ENCODE results near the gene CIAO1. TPM values are rescaled to one million over a fixed set of nuclear protein-coding genes. Genes with fewer than 3 reads are reported as not detected.

The CIAO1 gene
- total and polyA plus RNA-seq, 4 donors = 43.0 to 80.4 (median 47.0) TPM

GRCh38 chr2:96262306-96262705, 3.7 kb upstream of the CIAO1 start:
- peak overlapping the region; percentile 53 to 87 for H3K27ac ChIP-seq (ENCODE audit: low read depth in 1 of 2, low read length in 2 of 2)
- WGBS = 92% methylated on average over 2 of the region's 2 CpGs

More at GRCh38 chr2:96262306-96262705, 3.7 kb upstream of the CIAO1 start:
- peaks cover 23 to 74% (median 60%) of the 10 kb centered on the region in 4 donors for H3K4me1 ChIP-seq (ENCODE audit: control insufficient read depth in 4 of 4, insufficient read depth in 4 of 4, low read length in 3 of 4)
- DNase-seq (ENCODE audit: low spot score) = no peak
- TF ChIP-seq SP1 (IDR thresholded peaks at IDR 0.05) = no peak
- TF ChIP-seq EGR1 (IDR thresholded peaks at IDR 0.05; ENCODE audit: low read depth in 2 of 2) = no peak
- TF ChIP-seq, protein P1, sequence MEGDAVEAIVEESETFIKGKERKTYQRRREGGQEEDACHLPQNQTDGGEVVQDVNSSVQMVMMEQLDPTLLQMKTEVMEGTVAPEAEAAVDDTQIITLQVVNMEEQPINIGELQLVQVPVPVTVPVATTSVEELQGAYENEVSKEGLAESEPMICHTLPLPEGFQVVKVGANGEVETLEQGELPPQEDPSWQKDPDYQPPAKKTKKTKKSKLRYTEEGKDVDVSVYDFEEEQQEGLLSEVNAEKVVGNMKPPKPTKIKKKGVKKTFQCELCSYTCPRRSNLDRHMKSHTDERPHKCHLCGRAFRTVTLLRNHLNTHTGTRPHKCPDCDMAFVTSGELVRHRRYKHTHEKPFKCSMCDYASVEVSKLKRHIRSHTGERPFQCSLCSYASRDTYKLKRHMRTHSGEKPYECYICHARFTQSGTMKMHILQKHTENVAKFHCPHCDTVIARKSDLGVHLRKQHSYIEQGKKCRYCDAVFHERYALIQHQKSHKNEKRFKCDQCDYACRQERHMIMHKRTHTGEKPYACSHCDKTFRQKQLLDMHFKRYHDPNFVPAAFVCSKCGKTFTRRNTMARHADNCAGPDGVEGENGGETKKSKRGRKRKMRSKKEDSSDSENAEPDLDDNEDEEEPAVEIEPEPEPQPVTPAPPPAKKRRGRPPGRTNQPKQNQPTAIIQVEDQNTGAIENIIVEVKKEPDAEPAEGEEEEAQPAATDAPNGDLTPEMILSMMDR (IDR thresholded peaks at IDR 0.05; ENCODE audit: low read depth, low read length, missing input control) = no peak
- no peak for TF ChIP-seq FOXA2 (IDR thresholded peaks at IDR 0.05)
- no peak for TF ChIP-seq RAD21 (IDR thresholded peaks at IDR 0.05)
- no peak for TF ChIP-seq YY1 (IDR thresholded peaks at IDR 0.05)
- TF ChIP-seq JUND (IDR thresholded peaks at IDR 0.05) = no peak
- TF ChIP-seq GABPA (IDR thresholded peaks at IDR 0.05 in 1 of 2, conservative IDR thresholded peaks at IDR 0.05 in 1 of 2) = no peak
- TF ChIP-seq FOXA1 (IDR thresholded peaks at IDR 0.05) = no peak
- TF ChIP-seq, protein P2, sequence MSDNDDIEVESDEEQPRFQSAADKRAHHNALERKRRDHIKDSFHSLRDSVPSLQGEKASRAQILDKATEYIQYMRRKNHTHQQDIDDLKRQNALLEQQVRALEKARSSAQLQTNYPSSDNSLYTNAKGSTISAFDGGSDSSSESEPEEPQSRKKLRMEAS (IDR thresholded peaks at IDR 0.05) = no peak
- no peak for TF ChIP-seq REST (IDR thresholded peaks at IDR 0.05)
- TF ChIP-seq TAF1 (conservative IDR thresholded peaks at IDR 0.05) = no peak
- no peak for TF ChIP-seq HNF4A (conservative IDR thresholded peaks at IDR 0.05)
- TF ChIP-seq, protein P3, sequence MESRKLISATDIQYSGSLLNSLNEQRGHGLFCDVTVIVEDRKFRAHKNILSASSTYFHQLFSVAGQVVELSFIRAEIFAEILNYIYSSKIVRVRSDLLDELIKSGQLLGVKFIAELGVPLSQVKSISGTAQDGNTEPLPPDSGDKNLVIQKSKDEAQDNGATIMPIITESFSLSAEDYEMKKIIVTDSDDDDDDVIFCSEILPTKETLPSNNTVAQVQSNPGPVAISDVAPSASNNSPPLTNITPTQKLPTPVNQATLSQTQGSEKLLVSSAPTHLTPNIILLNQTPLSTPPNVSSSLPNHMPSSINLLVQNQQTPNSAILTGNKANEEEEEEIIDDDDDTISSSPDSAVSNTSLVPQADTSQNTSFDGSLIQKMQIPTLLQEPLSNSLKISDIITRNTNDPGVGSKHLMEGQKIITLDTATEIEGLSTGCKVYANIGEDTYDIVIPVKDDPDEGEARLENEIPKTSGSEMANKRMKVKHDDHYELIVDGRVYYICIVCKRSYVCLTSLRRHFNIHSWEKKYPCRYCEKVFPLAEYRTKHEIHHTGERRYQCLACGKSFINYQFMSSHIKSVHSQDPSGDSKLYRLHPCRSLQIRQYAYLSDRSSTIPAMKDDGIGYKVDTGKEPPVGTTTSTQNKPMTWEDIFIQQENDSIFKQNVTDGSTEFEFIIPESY (IDR thresholded peaks at IDR 0.05) = no peak
- TF ChIP-seq, protein P4, sequence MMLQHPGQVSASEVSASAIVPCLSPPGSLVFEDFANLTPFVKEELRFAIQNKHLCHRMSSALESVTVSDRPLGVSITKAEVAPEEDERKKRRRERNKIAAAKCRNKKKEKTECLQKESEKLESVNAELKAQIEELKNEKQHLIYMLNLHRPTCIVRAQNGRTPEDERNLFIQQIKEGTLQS (IDR thresholded peaks at IDR 0.05) = no peak
- TF ChIP-seq RXRA (IDR thresholded peaks at IDR 0.05) = no peak
- no peak for TF ChIP-seq NR2F2 (IDR thresholded peaks at IDR 0.05)
- TF ChIP-seq HNF4G (IDR thresholded peaks at IDR 0.05) = no peak
- no peaks in the 10 kb centered on the region for H3K9me3 ChIP-seq (ENCODE audit: control insufficient read depth in 4 of 4, low read length in 3 of 4)
- H3K4me3 ChIP-seq (ENCODE audit: low read depth in 1 of 3, low read length in 3 of 3) = no peak overlapping the region
- no peaks in the 10 kb centered on the region for H3K27me3 ChIP-seq (ENCODE audit: control insufficient read depth in 4 of 4, insufficient read depth in 4 of 4, low read length in 3 of 4)
- no peak overlapping the region for H3K9ac ChIP-seq (ENCODE audit: low read depth in 1 of 2, low read length in 2 of 2)
- peaks cover 0 to 3% (median 0%) of the 10 kb centered on the region in 4 donors for H3K36me3 ChIP-seq (ENCODE audit: control insufficient read depth in 4 of 4, insufficient read depth in 3 of 4, low read depth in 1 of 4, low read length in 3 of 4)

All from liver (tissue), 9 donors.